Urothelium cell line (cell line): ENCODE data around the gene FAM117B.
"Not testable (repeated sequence)": the region's sequence is repeated elsewhere in the genome, so short reads cannot be mapped to it uniquely, and the experiment has no call there.

Experiments
- DNase-seq: peaks from one replicate; pipeline ENCODE4 v3.0.0; 2011; ENCODE audit warnings: low spot score, mixed read lengths
- FAIRE-seq: peaks from 2 replicates; lab custom pipeline; 2011; peaks lifted over from hg19 to GRCh38; lab: Jason Lieb, UNC

The FAM117B gene

DNA sequence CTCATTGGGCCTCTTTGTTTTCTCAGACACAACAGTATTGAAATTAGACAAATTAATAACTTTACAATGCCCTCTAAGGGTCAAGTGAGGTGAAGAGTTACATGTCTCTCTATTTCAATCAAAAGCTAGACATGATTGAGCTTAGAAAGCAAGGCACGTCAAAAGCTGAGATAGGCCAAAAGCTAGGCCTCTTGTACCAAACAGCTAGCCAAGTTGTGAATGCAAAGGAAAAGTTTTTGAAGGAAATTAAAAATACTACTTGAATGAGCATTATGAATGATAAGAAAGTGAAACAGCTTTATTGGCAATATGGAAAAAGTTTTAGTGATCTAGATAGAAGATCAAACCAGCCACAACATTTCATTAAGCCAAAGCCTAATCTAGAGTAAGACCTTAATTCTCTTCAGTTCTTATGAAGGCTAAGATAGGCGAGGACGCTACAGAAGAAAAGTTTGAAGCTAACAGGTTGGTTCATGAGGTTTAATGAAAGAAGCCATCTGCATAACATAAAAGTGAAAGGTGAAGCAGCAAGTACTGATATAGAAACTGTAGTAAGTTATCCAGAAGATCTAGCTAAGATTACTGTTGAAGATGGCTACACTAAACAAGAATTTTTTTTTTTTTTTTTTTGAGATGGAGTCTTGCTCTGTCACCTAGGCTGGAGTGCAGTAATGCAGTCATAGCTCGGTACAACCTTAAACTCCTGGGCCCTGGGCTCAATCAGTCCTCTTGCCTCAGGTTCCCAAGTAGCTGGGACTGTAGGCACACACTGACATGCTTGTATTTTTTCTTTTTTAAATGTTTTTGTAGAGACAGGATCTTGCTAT, 65.5 kb downstream of the FAM117B start:
- no peak for FAIRE-seq

DNA sequence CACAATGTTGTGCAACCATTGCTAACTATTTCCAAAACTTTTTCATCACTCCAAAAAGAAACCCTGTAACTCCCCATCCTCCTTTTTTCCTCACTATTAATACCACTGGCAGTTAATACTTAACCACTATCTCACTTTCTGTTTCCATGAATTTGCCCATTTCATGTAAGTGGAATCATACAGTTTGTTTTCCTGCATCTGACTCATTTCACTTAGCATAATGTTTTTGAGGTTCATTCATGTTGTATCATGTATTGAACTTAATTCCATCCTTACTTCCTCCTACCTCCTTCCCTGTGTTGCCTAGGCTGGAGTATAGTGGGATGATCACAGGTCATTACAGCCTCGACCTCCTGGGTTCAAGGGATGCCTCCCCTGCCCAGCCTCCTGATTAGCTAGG, 68.3 kb downstream of the FAM117B start:
- FAIRE-seq = no peak

More for the DNA sequence above, 65.5 kb downstream of the FAM117B start:
- no peak for DNase-seq

DNA sequence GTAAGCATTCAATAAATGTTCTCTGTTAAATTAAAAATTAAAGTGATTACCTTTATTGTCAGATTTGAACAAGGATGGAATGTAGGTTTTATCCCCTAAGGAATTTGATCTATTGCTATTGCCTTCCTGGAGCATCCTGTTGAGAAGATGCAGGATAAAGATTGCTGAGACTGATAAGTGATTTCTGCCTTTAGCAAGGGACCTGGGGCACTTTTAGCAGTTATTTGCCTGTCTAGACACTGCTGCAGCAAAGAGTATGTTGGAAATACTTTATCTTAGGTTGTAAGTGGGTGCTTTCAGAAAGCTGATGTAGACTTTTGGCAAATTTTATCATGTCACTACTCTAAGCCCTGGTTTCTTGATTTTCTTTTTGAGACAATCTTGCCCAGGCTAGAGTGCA, 69.5 kb downstream of the FAM117B start:
- FAIRE-seq (no peak), DNase-seq (no peak)

More for the DNA sequence above, 68.3 kb downstream of the FAM117B start:
- DNase-seq = no peak

DNA sequence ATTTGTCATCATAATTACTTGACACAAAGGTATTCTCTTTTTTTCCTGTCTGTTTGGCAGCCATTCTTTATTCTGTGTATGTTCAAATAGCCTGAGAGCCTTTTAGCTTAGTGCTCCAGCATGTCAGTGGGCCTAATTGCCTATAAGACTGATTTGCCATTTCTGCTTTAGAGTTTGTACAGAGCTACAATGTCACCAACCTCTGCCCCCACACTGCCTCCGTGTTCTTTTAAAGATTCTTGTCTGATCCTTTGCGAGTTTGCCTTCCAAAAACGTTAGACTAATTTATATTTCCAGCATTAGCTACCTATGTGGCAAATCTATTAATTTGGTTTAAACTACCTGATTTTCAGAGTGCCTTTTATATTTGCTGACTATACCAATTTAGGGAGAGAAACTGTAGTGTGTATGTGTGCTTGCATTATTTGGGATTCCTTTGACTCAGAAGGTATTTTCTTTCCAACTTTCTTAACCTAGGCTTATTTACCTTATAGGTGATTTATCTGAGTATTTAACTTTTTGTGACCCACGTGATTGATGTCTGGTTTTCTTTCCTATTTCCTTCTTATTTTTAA, 70.8 kb downstream of the FAM117B start:
- DNase-seq (no peak), FAIRE-seq (no peak)

DNA sequence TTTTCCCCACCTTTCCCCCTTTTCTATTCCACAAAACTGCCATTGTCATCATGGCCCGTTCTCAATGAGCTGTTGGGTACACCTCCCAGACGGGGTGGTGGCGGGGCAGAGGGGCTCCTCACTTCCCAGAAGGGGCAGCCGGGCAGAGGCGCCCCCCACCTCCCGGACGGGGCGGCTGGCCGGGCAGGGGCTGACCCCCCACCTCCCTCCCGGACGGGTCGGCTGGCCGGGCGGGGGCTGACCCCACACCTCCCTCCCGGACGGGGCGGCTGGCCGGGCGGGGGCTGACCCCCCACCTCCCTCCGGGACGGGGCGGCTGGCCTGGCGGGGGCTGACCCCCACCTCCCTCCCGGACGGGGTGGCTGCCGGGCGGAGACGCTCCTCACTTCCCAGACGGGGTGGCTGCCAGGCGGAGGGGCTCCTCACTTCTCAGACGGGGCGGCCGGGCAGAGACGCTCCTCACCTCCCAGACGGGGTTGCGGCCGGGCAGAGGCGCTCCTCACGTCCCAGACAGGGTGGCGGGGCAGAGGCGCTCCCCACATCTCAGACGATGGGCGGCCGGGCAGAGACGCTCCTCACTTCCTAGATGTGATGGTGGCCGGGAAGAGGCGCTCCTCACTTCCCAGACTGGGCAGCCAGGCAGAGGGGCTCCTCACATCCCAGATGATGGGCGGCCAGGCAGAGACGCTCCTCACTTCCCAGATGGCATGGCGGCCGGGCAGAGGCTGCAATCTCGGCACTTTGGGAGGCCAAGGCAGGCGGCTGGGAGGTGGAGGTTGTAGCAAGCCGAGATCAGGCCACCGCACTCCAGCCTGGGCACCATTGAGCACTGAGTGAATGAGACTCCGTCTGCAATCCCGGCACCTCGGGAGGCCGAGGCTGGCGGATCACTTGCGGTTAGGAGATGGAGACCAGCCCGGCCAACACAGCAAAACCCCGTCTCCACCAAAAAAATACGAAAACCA, 80.5 kb downstream of the FAM117B start:
- FAIRE-seq, DNase-seq: not testable (repeated sequence)

DNA sequence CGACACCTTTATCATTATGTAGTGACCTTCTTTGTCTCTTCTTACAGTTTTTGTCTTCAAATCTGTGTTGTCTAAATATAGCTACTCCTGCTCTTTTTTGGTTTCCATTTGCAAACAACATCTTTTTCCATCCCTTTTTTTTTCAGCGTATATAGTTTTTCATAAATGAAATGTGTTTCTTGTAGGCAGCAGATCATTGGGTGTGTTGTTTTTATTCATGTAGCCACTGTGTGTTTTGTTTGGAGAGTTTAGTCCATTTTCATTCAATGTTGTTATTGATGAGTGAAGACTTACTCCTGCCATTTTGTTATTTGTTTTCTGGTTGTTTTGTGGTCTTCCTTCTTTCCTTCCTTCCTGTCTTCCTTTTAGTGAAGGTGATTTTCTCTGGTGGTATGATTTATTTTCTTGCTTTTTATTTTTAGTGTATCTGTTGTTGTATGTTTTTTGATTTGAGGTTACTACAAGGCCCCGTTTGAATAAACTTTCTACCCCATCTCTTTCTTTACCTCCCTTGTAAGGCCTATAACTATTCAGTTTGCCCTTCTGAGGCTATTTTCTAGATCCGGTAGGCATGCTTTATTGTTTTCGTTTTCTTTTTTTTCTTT, 81.4 kb downstream of the FAM117B start:
- no peak for FAIRE-seq
- no peak for DNase-seq

DNA sequence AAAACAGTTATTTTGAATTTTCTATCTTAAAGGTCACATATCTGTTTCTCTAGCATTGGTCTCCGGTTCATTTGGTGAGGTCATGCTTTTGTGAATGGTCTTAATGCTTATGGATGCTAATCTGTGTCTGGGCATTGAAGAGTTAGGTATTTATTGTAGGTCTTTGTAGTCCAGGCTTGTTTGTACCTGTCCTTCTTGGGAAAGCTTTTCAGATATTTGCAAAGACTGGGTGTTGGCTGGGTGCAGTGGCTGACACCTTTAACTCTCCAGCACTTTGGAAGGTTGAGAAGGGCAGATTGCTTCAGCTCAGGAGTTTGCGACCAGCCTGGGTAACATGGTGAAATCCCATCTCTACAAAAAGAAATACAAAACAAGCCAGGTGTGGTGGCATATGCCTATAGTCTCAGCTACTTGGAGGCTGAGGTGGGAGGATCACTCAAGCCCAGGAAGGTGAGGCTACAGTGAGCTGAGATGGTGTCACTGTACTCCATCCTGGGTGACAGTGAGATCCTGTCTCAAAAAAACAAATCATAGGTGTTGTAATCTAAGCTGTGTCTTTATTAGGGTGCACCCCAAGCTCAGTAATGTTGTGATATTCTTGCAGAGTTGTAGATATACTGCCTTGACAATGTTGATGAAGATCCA, 82.3 kb downstream of the FAM117B start:
- DNase-seq (no peak), FAIRE-seq (no peak)

DNA sequence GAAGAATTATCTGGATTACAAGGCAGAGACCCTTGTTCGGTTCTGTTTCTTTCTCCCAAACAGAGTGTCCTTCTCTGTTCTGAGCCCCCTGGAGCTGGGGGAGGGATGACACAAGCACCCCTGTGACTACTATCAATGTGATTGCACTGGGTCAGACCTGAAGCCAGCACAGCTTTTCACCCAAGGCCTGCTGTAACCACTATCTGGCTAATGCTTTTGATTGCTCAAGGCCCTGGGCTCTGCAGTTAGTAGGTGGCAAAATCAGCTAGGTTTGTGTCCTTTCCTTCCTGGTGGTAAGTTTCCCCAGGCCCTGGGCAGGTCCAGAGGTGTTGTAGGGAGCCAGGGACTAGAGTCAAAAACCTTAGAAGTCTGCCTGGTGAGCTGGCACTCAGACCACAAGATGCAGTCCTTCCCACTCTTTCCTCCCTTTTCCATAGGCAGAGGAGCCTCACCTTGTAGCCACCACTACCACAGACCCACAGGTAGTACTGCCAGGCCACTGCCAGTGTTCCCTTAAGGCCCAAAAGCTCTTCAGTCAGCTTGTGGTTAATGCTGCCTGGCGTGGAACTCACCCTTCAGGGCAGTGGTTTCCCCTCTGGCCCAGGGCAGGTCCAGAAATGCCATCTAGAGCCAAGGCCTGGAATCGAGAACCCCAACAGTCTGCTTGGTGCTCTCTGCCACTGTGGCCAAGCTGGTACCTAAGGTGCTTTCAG, 83.0 kb downstream of the FAM117B start:
- FAIRE-seq (peak; percentile 9), DNase-seq (no peak)

DNA sequence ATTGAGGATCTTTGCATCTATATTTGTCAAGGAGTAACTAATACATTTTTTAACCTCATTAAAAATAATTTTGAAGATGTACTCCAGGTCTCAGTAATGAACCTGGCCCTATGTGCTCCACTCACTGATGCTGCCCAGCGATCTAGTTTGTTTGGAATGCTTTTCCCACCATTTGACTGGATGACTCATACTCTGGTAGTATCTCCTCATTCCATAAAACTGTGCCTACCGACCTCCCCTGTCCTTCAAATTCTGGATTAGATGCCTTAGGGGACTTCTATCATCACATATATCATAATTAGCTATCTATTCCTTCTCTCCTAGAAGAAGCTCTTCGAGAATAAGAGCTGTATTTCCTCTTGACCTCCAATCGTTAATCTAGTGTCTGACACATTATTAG, 83.8 kb downstream of the FAM117B start:
- FAIRE-seq (no peak), DNase-seq (peak; percentile 55)

DNA sequence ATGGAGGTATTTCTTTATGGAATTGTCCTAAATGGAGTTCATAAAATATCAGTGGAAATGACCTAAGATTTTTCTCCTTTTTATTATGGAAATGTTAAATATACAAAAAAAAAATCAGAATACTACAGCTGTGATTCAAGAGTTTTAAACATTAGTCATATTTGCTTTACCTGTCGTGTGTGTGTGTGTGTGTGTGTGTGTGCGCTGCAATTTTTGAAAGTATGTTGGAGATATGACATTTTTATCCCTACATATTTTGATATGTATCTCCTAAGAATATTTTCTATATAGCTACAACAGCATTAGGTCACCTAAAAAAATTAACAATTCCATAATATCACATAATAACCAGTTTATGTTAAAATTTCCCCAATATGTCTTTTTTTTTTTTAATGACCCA, 85.5 kb downstream of the FAM117B start:
- DNase-seq (no peak), FAIRE-seq (no peak)

DNA sequence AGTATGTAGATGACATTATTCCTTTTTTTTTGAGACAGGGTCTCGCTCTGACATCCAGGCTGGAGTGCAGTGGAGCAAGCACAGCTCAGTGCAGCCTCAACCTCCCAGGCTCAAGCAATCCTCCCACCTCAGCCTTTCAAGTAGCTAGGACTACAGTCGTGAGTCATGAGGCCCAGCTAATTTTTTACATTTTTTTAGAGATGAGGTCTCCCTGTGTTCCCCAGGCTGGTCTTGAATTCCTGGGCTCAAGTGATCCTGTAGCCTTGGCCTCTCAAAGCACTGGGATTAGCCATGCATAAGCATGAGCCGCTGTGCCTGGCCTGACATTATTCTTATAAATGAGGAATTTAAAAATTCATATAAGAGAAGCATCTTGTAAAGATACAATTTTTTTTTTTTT, 86.9 kb downstream of the FAM117B start:
- no peak for DNase-seq
- FAIRE-seq = no peak

DNA sequence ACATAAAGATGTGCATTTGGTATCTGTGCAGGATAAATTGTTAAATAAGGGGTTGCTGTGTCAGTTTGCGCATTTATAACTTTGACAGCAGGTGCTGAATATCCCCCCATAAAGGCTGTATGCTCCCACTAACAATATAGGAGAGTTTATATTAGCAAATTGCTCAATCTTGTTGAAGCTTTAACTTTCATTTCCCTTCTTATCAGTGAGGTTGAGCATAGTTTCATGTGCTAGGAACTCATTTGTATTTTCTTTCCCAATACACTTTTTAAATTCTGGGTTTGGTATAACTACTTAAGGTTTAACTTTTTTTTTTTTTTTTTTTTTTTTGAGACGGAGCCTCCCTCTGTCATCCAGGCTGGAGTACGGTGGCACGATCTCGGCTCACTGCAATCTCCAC, 89.0 kb downstream of the FAM117B start:
- DNase-seq = no peak
- no peak for FAIRE-seq

DNA sequence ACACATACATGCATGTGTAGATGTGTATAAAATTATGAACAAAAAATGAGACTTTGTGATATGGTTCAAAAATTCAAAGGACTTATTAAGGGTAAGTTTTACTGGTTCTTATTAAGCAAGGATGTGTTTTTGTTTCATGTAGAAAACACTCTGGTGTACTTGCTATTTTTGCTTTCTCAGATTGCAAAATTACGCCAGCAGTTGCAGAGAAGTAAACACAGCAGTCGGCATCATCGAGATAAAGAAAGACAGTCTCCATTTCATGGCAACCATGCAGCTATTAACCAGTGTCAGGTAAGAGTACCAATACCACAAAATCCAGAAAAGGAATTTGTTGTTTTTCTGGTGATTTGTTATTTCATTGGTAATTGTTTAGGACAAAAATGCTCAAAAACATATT, 91.3 kb downstream of the FAM117B start:
- DNase-seq = no peak
- no peak for FAIRE-seq

DNA sequence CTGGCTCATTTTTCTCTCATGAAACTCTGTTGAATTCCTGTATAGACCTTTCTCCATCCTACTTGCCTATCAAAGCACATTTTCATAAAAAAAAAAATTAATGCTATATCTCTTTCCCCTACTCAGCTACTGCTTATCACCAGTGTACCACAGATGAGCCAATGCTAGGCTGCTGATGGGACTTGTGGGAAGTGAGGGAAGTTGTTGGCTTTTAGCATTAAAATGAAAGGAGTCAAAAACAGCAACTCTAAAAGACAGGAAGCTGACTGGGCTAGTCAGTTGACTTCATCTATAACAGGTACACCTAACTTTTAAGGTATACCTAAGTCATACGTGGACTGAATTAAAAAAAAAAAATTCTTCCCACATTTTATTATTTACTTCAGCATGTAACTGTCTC, 102.1 kb downstream of the FAM117B start:
- FAIRE-seq (no peak), DNase-seq (no peak)

DNA sequence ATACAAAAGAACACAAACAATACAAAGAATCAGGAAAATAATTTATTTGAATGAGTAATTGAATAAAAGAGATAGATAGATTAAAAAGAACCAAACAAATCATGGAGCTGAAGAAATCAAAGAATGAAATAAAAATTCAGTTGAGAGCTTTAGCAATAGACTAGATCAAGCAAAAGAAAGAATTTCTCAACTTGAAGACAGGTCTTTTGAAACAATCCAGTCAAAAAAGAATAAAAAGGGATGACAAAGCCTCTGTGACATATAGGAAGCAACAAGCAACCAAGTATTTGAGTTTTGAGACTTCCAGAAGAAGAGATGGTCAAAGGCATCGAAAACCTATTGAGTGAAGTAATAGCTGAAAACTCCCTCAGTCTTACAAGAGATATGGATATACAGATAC, 108.8 kb downstream of the FAM117B start:
- DNase-seq = no peak
- FAIRE-seq = no peak

DNA sequence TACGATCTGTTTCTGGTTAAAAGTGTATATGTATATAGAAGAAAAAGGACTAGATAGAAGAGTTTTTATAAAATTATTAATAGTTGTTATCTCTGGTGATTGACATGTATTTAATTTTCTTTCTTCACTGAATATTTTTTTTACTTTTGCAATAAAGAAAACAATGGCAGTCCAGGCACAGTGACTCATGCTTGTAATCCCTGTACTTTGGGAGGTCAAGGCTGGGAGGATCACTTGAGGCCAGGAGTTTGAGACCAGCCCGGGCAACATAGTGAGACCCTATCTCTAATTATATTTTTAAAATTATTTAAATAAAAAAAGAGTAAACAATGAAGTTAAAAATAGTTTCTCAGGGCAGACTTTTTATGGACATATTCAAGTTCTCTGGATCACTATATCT, 114.7 kb downstream of the FAM117B start:
- FAIRE-seq (no peak), DNase-seq (no peak)

DNA sequence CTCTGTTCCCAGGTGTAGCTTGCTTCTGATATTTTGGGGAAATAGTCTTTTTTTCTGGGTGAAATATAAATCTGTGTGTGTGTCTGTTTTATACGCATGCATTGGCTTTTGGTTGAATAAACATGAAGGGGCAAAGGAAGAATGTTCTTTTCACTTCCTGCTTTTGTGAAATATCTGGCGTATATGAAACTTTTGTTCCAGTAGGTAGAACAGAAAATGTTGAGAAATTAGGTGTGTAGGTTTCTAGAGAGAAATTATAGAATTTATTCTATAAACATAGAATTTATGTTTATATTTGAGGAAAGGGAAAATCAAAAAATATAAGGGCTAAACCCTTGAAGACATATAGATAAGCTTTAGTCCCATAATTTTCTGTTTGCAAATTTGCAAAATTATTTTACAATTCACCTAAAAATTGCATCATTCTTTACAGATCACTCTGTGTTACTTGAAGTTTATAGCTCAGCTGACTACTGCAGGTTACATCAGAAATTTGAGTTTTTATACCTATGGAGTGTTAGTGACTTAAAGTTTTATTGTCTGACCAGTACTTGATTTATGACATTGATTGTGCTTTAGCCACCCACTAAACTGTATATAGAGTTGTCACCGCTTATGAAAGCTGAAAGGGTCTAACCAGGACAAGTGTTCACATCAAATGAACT, 116.1 kb downstream of the FAM117B start:
- DNase-seq (no peak), FAIRE-seq (no peak)

DNA sequence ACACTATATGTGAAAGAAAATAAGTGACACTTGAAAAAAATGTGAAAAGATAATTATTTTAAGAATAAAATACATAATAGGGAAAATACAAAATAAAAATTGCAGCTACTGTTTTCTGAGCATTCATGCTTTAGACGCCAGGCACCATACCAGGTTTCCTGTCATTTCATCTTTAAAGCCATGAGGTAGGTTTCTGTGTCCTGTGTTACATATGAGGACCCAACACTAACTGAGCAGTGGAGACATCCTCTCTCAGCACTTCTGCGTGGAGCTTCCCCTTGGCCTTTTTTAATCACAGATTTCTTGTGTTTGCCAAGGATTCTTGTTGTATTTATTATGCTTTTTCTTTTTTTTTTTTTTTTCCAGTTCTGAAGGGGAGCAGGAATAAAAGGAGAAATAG, 117.3 kb downstream of the FAM117B start:
- no peak for FAIRE-seq

DNA sequence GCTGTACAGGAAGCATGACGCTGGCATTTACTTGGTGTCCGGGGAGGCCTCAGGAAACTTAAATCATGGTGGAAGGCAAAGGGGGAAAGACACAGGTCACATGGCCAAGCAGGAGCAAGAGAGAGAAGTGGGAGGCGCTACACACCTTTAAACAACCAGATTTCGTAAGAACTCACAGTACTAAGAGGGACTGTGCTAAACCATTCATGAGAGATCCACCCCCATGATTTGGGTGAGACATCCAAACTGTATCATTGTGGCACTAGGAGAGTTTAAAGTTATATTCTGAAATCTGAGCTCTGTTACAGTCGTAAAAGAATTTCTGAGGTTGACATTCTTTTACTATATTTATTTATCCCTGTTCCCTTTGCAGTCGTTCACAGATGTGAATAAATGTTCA, 120.2 kb downstream of the FAM117B start:
- FAIRE-seq = no peak
- no peak for DNase-seq

More for the DNA sequence above, 117.3 kb downstream of the FAM117B start:
- DNase-seq = no peak
